HG02763 (cell line): Measurements from ENCODE around the gene TPRG1L.

Experiments
- ATAC-seq: cut with Tn5 transposase; IDR thresholded peaks from one replicate; pipeline ENCODE4 v1.9.1; 2021; ENCODE audit warnings: mild to moderate bottlenecking, moderate library complexity; ENCODE audit not compliant: unreplicated experiment

TPRG1L gene

GRCh38 chr1:3627515-3628253 is 2.9 kb downstream of the TPRG1L start:
- no peak for ATAC-seq

GRCh38 chr1:3628445-3628844 is 3.6 kb downstream of the TPRG1L start:
- no peak for ATAC-seq

GRCh38 chr1:3629561-3630160 is 4.8 kb downstream of the TPRG1L start:
- ATAC-seq: no peak

GRCh38 chr1:3630161-3630611 is 5.4 kb downstream of the TPRG1L start:
- ATAC-seq: no peak

GRCh38 chr1:3630914-3631313 is 6.1 kb downstream of the TPRG1L start:
- ATAC-seq: no peak

- no peak for ATAC-seq
These were observed 6.8 kb downstream of the TPRG1L start for GRCh38 chr1:3631320-3632260.

- no peak for ATAC-seq
These were observed 7.5 kb downstream of the TPRG1L start for GRCh38 chr1:3632298-3632697.

- no peak for ATAC-seq
These were observed 8.0 kb downstream of the TPRG1L start for GRCh38 chr1:3632716-3633343.

- no peak for ATAC-seq
These were observed 8.7 kb downstream of the TPRG1L start for GRCh38 chr1:3633344-3634058.

- no peak for ATAC-seq
These were observed 9.4 kb downstream of the TPRG1L start for GRCh38 chr1:3634059-3634800.

GRCh38 chr1:3636080-3636479 is 11.3 kb downstream of the TPRG1L start:
- ATAC-seq: no peak

- no peak for ATAC-seq
These were observed 11.7 kb downstream of the TPRG1L start for GRCh38 chr1:3636531-3636930.

GRCh38 chr1:3638027-3638426 is 13.2 kb downstream of the TPRG1L start:
- no peak for ATAC-seq

GRCh38 chr1:3638676-3639075 is 13.9 kb downstream of the TPRG1L start:
- no peak for ATAC-seq

GRCh38 chr1:3639397-3639911 is 14.6 kb downstream of the TPRG1L start:
- ATAC-seq: no peak

- no peak for ATAC-seq
These were observed 15.5 kb downstream of the TPRG1L start for GRCh38 chr1:3640121-3640837.

GRCh38 chr1:3641046-3641760 is 16.4 kb downstream of the TPRG1L start:
- ATAC-seq: no peak

GRCh38 chr1:3641816-3642215 is 17.0 kb downstream of the TPRG1L start:
- no peak for ATAC-seq
